ENCODE measurements around the gene GNB3. TPM values are rescaled to one million over a fixed set of nuclear protein-coding genes. Genes with fewer than 3 reads are reported as not detected.

GNB3 gene
- total and polyA plus RNA-seq, 8 donors = 0.87 to 11.1 (median 2.7) TPM; not detected in 1

DNA sequence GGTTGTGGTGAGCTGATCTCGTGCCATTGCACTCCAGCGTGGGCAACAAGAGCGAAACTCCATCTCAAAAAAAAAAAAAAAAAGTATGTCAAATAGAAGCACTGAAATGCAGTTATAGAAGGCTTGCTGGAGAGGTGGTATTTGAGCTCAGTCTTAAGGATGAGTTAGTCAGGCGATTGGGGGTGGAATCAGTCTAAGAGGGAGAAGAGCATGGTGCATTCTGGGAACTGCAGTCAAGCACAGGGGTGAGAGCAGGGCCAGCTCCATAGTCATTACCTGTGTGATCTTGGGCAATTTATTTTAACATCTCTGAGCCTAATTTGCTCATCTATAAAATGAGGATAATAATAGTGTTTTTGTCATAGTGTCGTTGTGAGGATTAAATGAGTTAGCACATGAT is 5.9 kb upstream of the GNB3 start:
- Histone ChIP-seq H3K27ac (no peak overlapping the region), H3K9me3 (no peaks in the 10 kb centered on the region), H3K27me3 (peaks cover 0 to 2% (median 0%) of the 10 kb centered on the region in 3 donors), H3K36me3 (peaks cover 0 to 78% (median 68%) of the 10 kb centered on the region in 4 donors), H3K4me3 (no peak overlapping the region), H3K4me1 (peaks cover under 1 to 7% (median 3%) of the 10 kb centered on the region in 4 donors)
- no peak for DNase-seq
- no peak for TF ChIP-seq EP300 (IDR thresholded peaks at IDR 0.05)
- no peak for TF ChIP-seq POLR2A (IDR thresholded peaks at IDR 0.05)
- no peak for TF ChIP-seq POLR2AphosphoS5 (IDR thresholded peaks at IDR 0.05)
- TF ChIP-seq, protein P1, sequence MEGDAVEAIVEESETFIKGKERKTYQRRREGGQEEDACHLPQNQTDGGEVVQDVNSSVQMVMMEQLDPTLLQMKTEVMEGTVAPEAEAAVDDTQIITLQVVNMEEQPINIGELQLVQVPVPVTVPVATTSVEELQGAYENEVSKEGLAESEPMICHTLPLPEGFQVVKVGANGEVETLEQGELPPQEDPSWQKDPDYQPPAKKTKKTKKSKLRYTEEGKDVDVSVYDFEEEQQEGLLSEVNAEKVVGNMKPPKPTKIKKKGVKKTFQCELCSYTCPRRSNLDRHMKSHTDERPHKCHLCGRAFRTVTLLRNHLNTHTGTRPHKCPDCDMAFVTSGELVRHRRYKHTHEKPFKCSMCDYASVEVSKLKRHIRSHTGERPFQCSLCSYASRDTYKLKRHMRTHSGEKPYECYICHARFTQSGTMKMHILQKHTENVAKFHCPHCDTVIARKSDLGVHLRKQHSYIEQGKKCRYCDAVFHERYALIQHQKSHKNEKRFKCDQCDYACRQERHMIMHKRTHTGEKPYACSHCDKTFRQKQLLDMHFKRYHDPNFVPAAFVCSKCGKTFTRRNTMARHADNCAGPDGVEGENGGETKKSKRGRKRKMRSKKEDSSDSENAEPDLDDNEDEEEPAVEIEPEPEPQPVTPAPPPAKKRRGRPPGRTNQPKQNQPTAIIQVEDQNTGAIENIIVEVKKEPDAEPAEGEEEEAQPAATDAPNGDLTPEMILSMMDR (IDR thresholded peaks at IDR 0.05) = no peak
- intact Hi-C loops (cut with DNase I; ENCODE audit: low total_unique reads) = no loop called here
- whole genome bisulfite sequencing, 5 donors = 74 to 81% (median 77%) methylated on average over 5 of the region's 5 CpGs

DNA sequence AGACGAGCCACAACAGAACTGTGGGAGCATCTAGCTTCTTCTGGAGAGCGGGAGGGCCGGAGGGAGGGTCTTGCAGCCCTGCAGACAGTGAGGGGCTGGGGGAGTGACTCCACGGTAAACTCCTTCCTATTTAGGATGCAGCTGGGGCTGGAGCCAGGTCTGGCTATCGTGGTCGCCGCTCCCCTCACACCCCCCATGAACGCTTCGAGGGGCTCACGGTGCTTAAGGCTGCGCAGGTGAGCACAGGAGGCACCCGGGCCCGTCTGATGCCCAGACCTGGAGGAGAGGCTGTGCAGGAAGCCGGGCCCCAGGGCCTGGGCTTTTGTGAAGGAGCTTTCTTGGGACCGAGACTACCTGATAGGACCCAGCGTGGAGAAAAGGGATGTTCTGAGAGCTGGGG is 3.9 kb upstream of the GNB3 start:
- no peaks in the 10 kb centered on the region for H3K9me3 ChIP-seq
- intact Hi-C loops (cut with DNase I; ENCODE audit: low total_unique reads) = no loop called here
- peaks cover 0 to 64% (median 56%) of the 10 kb centered on the region in 4 donors for H3K36me3 ChIP-seq
- WGBS, 5 donors = 85 to 96% (median 89%) methylated on average over 16 of the region's 16 CpGs
- no peak for DNase-seq
- peaks cover 0 to 15% (median 3%) of the 10 kb centered on the region in 4 donors for H3K4me1 ChIP-seq
- H3K27ac ChIP-seq = no peak overlapping the region
- no peak overlapping the region for H3K4me3 ChIP-seq
- H3K27me3 ChIP-seq = no peaks in the 10 kb centered on the region
- TF ChIP-seq POLR2A (IDR thresholded peaks at IDR 0.05) = no peak
- TF ChIP-seq EP300 (IDR thresholded peaks at IDR 0.05) = no peak
- no peak for TF ChIP-seq POLR2AphosphoS5 (IDR thresholded peaks at IDR 0.05)
- TF ChIP-seq, protein P1 (IDR thresholded peaks at IDR 0.05) = no peak

DNA sequence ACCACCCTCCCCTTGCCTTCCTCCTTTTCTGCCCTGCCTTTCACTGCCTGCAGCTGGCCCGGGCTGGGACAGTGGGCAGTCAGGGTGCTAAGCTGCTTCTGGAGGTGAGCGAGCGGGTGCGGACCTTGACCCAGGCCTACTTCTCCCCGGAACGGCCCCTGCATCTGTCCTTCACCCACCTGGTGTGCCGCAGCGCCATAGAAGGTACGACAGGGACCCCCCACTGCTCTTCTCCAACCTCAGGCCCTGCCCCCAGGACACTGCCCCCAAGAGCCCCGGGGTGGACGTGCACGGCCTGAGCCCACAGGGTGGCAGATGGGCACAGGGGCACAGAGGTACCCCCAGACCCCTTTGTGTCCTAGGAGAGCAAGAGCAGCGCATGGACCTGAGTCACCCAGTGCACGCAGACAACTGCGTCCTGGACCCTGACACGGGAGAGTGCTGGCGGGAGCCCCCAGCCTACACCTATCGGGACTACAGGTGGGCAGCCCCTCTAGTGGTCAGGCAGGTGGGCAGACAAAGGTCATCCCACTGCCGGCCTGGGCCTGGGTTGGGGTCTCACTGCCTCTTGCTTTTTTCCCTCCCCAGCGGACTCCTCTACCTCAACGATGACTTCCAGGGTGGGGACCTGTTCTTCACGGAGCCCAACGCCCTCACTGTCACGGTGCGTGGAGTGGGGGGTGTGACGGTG is 3.2 kb upstream of the GNB3 start:
- TF ChIP-seq POLR2A (IDR thresholded peaks at IDR 0.05) (no peak), EP300 (IDR thresholded peaks at IDR 0.05) (no peak), POLR2AphosphoS5 (IDR thresholded peaks at IDR 0.05) (no peak)
- TF ChIP-seq, protein P1 (IDR thresholded peaks at IDR 0.05) = no peak
- H3K4me1 ChIP-seq = peaks cover 0 to 21% (median 5%) of the 10 kb centered on the region in 4 donors
- intact Hi-C loops (cut with DNase I; ENCODE audit: low total_unique reads) = no loop called here
- 90 to 94% (median 93%) methylated on average over 19 to 26 of the region's 26 CpGs for WGBS, 5 donors
- H3K9me3 ChIP-seq = no peaks in the 10 kb centered on the region
- no peaks in the 10 kb centered on the region for H3K27me3 ChIP-seq
- no peak for DNase-seq
- H3K27ac ChIP-seq = no peak overlapping the region
- H3K4me3 ChIP-seq = no peak overlapping the region
- peaks cover 0 to 57% (median 51%) of the 10 kb centered on the region in 4 donors for H3K36me3 ChIP-seq

DNA sequence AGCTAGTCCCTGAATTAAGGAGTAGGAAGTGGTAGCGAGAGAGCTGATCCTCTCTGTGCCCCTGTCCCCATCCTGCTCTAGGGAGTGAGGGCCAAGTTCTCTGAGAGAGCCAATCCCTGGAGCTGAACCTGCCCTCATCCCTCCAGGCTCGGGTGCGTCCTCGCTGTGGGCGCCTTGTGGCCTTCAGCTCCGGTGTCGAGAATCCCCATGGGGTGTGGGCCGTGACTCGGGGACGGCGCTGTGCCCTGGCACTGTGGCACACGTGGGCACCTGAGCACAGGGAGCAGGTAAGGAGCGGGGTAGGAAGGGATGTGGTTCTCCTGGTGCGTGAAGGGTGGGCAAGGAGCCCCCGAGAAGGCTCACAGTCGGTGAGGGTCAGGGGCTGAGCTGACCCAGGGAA is 1.9 kb upstream of the GNB3 start:
- 88 to 94% (median 91%) methylated on average over 7 to 16 of the region's 16 CpGs for WGBS, 5 donors
- no peak overlapping the region for H3K27ac ChIP-seq
- no peak for DNase-seq
- H3K9me3 ChIP-seq = no peaks in the 10 kb centered on the region
- peaks cover 0 to 60% (median 49%) of the 10 kb centered on the region in 4 donors for H3K36me3 ChIP-seq
- H3K4me1 ChIP-seq = peaks cover 0 to 21% (median 5%) of the 10 kb centered on the region in 4 donors
- intact Hi-C loops (cut with DNase I; ENCODE audit: low total_unique reads) = no loop called here
- TF ChIP-seq POLR2AphosphoS5 (IDR thresholded peaks at IDR 0.05) (no peak), EP300 (IDR thresholded peaks at IDR 0.05) (no peak), POLR2A (IDR thresholded peaks at IDR 0.05) (no peak)
- TF ChIP-seq, protein P1 (IDR thresholded peaks at IDR 0.05) = no peak
- no peak overlapping the region for H3K4me3 ChIP-seq
- no peaks in the 10 kb centered on the region for H3K27me3 ChIP-seq

Measured in stomach (tissue), 9 donors.